HepG2 (cell line): ENCODE results near the gene TSPAN3. TPM values are rescaled to one million over a fixed set of nuclear protein-coding genes. Genes with fewer than 3 reads are reported as not detected.
A peak's percentile ranks its signal among the peaks of the same experiment; 100 is the strongest.

Source experiments
- CSRNP2 ChIP-seq: sonication (generic); formaldehyde crosslinking; conservative IDR thresholded peaks from 2 replicates; pipeline ENCODE4 v1.8.0; 2022; ENCODE audit warnings: low read depth, missing genetic modification reagents
- CTCF ChIP-seq: sonication (generic); formaldehyde crosslinking; IDR thresholded peaks from 2 replicates; pipeline ENCODE4 v1.5.0; 2020; ENCODE audit warnings: mild to moderate bottlenecking, missing genetic modification reagents, moderate library complexity
- GMEB2 ChIP-seq: IDR thresholded peaks from 2 replicates; pipeline ENCODE4 v1.6.1; 2016; ENCODE audit warnings: missing biosample characterization, missing genetic modification reagents, low read depth
- HMGXB3 ChIP-seq: sonication (generic); formaldehyde crosslinking; IDR thresholded peaks from 2 replicates; pipeline ENCODE4 v1.4.0; 2020; ENCODE audit warnings: missing genetic modification reagents, borderline replicate concordance
- KDM4B ChIP-seq: sonication (generic); formaldehyde crosslinking; IDR thresholded peaks from 2 replicates; pipeline ENCODE4 v1.4.0; 2020; ENCODE audit warnings: missing genetic modification reagents
- NAIF1 ChIP-seq: sonication (generic); formaldehyde crosslinking; IDR thresholded peaks from 2 replicates; pipeline ENCODE4 v1.5.0; 2020; ENCODE audit warnings: mild to moderate bottlenecking, missing genetic modification reagents, borderline replicate concordance
- PHF5A ChIP-seq: IDR thresholded peaks from one replicate; pipeline ENCODE4 v1.6.1; 2018; ENCODE audit warnings: low read depth, missing genetic modification reagents; ENCODE audit not compliant: unreplicated experiment
- PLSCR1 ChIP-seq: sonication (generic); formaldehyde crosslinking; IDR thresholded peaks from 2 replicates; pipeline ENCODE4 v1.5.0; 2020; ENCODE audit warnings: missing genetic modification reagents, mild to moderate bottlenecking, borderline replicate concordance
- PTBP1 ChIP-seq: fragments of 200-400 bp; formaldehyde crosslinking; IDR thresholded peaks from 2 replicates; pipeline ENCODE4 v1.6.1; 2018; ENCODE audit warnings: low read length, low read depth; ENCODE audit not compliant: poor library complexity, severe bottlenecking
- RBM39 ChIP-seq: fragments of 200-400 bp; formaldehyde crosslinking; IDR thresholded peaks from one replicate; pipeline ENCODE4 v1.6.1; 2018; ENCODE audit warnings: antibody characterized with exemption, mild to moderate bottlenecking, low read depth, low read length; ENCODE audit not compliant: poor library complexity, severe bottlenecking
- SAP130 ChIP-seq: IDR thresholded peaks from 2 replicates; pipeline ENCODE4 v1.6.1; 2016; ENCODE audit warnings: low read depth
- SKI ChIP-seq: fragments of 450-650 bp; IDR thresholded peaks from one replicate; pipeline ENCODE4 v1.6.1; 2018; ENCODE audit warnings: mild to moderate bottlenecking; ENCODE audit not compliant: partially characterized antibody
- TEAD2 ChIP-seq: sonication (generic); formaldehyde crosslinking; IDR thresholded peaks from 2 replicates; pipeline ENCODE4 v1.9.0; 2021; ENCODE audit warnings: missing genetic modification reagents
- TRIM22 ChIP-seq: fragments of 450-650 bp; IDR thresholded peaks from 2 replicates; pipeline ENCODE4 v1.6.1; 2017
- ZNF501 ChIP-seq: sonication (generic); formaldehyde crosslinking; IDR thresholded peaks from 2 replicates; pipeline ENCODE4 v1.5.1; 2020; ENCODE audit warnings: mild to moderate bottlenecking, moderate library complexity, missing genetic modification reagents
- ZNF747 ChIP-seq: sonication (generic); formaldehyde crosslinking; IDR thresholded peaks from 2 replicates; pipeline ENCODE4 v1.8.1; 2023; ENCODE audit warnings: missing genetic modification reagents, mild to moderate bottlenecking, borderline replicate concordance
- ZNF761 ChIP-seq: sonication (generic); formaldehyde crosslinking; conservative IDR thresholded peaks from 2 replicates; pipeline ENCODE4 v1.4.0; 2020; ENCODE audit warnings: mild to moderate bottlenecking, missing genetic modification reagents
- polyA plus RNA-seq, 8 experiments: library from polyadenylated mRNA; depleted of rRNA in 3 of 8; stranded (reverse) in 7 of 8; unstranded in 1 of 8; fragments of >200 nt; fragmentation: Illumina TruSeq in 4 of 8; extraction: Trizol in 4 of 8; gene quantifications; 2 replicates each; pipeline versions ENCODE4 v1.2.1 to v1.2.3, GENCODE V29; 2011 to 2016; ENCODE audit warnings: low read depth in 4 of 8, missing spikeins in 1 of 8, mixed read lengths in 1 of 8; ENCODE audit not compliant: insufficient read depth in 1 of 8
- total RNA-seq, 5 experiments: library from RNA; depleted of rRNA; stranded (reverse); fragments of >200 nt; fragmentation: Illumina TruSeq; extraction: Trizol; gene quantifications; 2 replicates each; pipeline ENCODE4 v1.2.3, GENCODE V29; 2016; ENCODE audit warnings: low read depth in 1 of 5

The TSPAN3 gene
- total and polyA plus RNA-seq, 2 of the 13 experiments (the other 11 are each of a cell fraction or from before 2014, with no cell fraction given): 167 to 170 TPM

- TF ChIP-seq PHF5A (CRISPR knock-in tag): no peak
- TF ChIP-seq HMGXB3 (CRISPR knock-in tag): no peak
- no peak for TF ChIP-seq PLSCR1 (CRISPR knock-in tag)
- no peak for TF ChIP-seq NAIF1 (CRISPR knock-in tag)
- no peak for TF ChIP-seq SKI
- peak; percentile 51 for TF ChIP-seq SAP130 (CRISPR knock-in tag)
- no peak for TF ChIP-seq TRIM22
- TF ChIP-seq GMEB2 (CRISPR knock-in tag): no peak
- peak; percentile 17 for TF ChIP-seq RBM39
- peak; percentile 82 for TF ChIP-seq CTCF (CRISPR knock-in tag)
- no peak for TF ChIP-seq TEAD2 (CRISPR knock-in tag)
- TF ChIP-seq ZNF747 (CRISPR knock-in tag): peak; percentile 9; the same call in 1 of the 2 replicates
- TF ChIP-seq PTBP1: no peak
- TF ChIP-seq CSRNP2: no peak
- no peak for TF ChIP-seq ZNF501 (CRISPR knock-in tag)
- no peak for TF ChIP-seq KDM4B
- TF ChIP-seq ZNF761: no peak
These were observed 39.4 kb downstream of the TSPAN3 start (continued) for GRCh38 chr15:77031376-77032050.
